Measurements from ENCODE around the gene INTS13.

DNA sequence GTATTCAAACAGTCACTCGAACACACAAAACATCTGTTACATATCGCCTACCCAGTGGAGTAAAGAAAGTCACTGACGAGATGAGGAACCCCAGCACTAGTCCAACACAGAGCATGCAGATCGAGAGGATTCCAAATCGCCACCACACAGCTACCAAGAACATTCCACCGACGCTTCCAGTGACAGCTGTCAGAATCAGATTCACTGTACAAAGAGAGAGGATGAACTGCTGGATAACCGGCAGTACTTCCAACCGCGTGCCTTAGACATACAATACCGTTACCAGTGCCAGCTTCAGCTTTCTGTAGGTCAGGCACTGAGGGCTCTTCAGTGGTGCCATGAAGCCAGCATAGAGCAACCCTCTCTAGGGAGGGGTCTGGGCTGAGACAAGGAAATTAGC, 42.0 kb upstream of the INTS13 start:
- TF ChIP-seq GATA2 (IDR thresholded peaks at IDR 0.05; ENCODE audit: low read depth, low read length), result no peak
- TF ChIP-seq GATA3 (IDR thresholded peaks at IDR 0.05; ENCODE audit: low read depth, low read length), result no peak
